Ectodermal cell (in vitro differentiated cells): Measurements from ENCODE around the gene CPNE1.

Experiments
- H3K27ac ChIP-seq: 2 replicates; pipeline ENCODE4 v1.7.0; 2013; ENCODE audit warnings: mild to moderate bottlenecking, low read depth, low read length; ENCODE audit not compliant: insufficient read depth, poor library complexity, severe bottlenecking
- H3K27me3 ChIP-seq: 2 replicates; pipeline ENCODE4 v1.7.0; 2013; ENCODE audit warnings: mild to moderate bottlenecking, low read length; ENCODE audit not compliant: insufficient read depth, control insufficient read depth, poor library complexity, severe bottlenecking
- H3K36me3 ChIP-seq: one replicate; pipeline ENCODE4 v1.7.0; 2013; ENCODE audit warnings: low read length; ENCODE audit not compliant: control insufficient read depth, insufficient read depth
- H3K4me1 ChIP-seq: one replicate; pipeline ENCODE4 v1.7.0; 2013; ENCODE audit warnings: low read length; ENCODE audit not compliant: control insufficient read depth, insufficient read depth
- H3K4me3 ChIP-seq: 2 replicates; pipeline ENCODE4 v1.7.0; 2013; ENCODE audit warnings: low read depth, low read length, control low read depth; ENCODE audit not compliant: insufficient read depth
- H3K9me3 ChIP-seq: 2 replicates; pipeline ENCODE4 v1.7.0; 2013; ENCODE audit warnings: mild to moderate bottlenecking, low read length, moderate library complexity; ENCODE audit not compliant: control insufficient read depth
- WGBS, 2 experiments: methylation state at CpG; one replicate each; pipeline ENCODE4 v1.1.7; 2013; ENCODE audit warnings: missing lambda C conversion rate in 2 of 2; 5-methylcytosine and 5-hydroxymethylcytosine counted together

Gene CPNE1

DNA sequence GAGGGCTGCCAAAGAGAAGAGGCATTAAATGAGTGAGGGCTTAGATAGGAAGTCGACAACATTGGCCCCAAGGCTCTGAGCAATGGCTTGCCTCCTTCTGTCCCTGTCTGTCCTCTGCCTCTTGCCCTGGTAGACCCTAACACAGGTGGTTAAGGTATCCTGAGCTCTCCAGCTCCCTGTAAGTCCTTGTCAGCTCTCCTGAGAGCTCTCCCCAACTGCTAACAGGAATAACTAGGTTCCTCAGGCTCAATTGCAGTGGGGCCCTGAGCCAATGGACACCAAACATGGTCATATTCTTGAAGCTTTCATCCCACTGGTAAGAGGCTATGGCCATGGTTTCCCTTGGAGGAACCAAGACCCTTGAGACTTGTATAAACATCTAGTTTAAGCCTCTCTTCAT lies 5.0 kb upstream of the CPNE1 start:
- H3K27ac ChIP-seq = no peak overlapping the region
- H3K36me3 ChIP-seq = peaks cover 11% of the 10 kb centered on the region
- 89 to 93% methylated on average over 1 of the region's 1 CpG for WGBS, 2 experiments
- H3K27me3 ChIP-seq = no peaks in the 10 kb centered on the region
- H3K9me3 ChIP-seq = no peaks in the 10 kb centered on the region
- H3K4me3 ChIP-seq = no peak overlapping the region
- H3K4me1 ChIP-seq = no peaks in the 10 kb centered on the region

DNA sequence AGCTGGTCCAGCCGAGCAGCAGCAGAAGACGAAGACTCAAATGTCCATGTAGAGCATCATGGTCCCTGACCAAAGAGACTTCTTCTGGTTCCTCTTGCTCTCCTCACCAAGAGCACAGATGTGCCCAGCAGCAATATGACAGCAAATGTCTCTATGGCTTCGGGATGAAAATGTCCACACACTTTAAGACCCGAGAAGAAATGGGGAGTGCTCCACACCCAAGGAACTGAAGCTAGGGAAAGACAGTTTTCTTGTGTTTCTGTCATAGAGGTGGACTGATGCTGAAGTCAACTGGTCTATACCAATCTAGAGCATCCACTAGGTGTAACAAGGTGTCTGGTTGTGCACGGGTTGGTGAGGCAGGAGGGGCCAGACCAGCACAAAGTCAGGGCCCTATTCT lies 4.5 kb upstream of the CPNE1 start:
- Histone ChIP-seq H3K27ac (no peak overlapping the region), H3K27me3 (no peaks in the 10 kb centered on the region), H3K4me3 (no peak overlapping the region), H3K4me1 (no peaks in the 10 kb centered on the region), H3K9me3 (no peaks in the 10 kb centered on the region), H3K36me3 (peaks cover 8% of the 10 kb centered on the region)
- 93 to 97% methylated on average over 5 of the region's 5 CpGs for WGBS, 2 experiments

DNA sequence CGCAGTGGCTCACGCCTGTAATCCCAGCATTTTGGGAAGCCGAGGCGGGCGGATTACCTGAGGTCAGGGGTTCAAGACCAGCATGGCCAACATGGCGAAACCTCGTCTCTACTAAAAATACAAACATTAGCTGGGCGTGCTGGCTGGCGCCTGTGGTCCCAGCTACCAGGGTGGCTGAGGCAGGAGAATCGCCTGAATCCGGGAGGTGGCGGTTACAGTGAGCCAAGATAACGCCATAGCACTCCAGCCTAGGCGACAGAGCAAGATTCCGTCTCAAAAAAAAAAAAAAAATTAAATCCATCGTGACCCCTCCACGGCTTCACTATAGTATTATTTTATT lies 1.2 kb upstream of the CPNE1 start:
- Histone ChIP-seq H3K27me3 (no peaks in the 10 kb centered on the region), H3K27ac (no peak overlapping the region), H3K36me3 (no peaks in the 10 kb centered on the region), H3K4me1 (no peaks in the 10 kb centered on the region), H3K9me3 (no peaks in the 10 kb centered on the region), H3K4me3 (no peak overlapping the region)
- 95% methylated on average over 15 of the region's 17 CpGs for WGBS, 2 experiments

DNA sequence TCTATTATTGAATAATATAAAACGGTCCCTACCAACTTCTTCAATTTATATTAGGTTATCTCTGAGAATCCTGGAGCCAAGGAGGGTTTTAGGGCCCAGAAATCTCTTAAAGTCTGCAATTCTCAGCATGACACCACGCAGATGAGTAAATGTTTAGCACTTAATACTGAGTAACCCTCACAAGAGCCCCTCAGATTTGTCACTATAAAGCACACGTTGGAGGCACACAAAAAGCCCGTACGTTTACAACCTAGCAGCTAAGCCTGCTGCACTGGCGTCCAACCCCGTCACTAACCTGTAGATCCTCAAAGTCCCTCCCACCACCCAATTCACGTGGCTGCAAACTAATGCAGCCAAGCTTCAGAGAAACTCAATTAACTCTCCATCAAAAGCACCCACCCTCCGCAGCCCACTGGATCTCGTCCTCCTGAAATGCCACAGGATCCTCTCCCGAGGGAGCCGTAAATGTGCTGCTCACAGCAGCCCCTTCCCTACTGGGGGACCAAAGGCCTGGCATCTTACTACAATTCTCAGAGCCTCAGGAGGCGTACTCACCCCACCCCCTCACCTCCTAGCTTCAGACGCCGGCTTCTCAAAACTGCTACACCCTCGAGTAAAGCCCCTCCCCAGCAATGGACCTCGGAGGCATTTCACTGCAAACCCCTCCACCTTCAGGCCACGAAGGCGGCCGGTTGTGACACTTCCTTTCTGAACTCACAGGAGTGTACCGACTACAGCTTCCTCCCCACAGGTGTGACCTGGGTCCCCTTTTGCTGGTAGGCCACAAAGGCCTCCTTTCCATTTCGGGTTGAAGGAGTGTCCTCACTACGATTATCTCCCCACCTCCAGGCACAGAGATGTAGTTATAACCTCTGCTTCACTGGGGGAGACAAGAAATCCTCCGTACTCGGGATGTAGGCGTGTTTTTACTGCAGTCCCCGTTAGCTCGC lies 909 bp downstream of the CPNE1 start:
- Histone ChIP-seq H3K4me3 (peak overlapping the region; percentile 98), H3K27ac (peak overlapping the region; percentile 96)
- 0 to 1% methylated on average over 27 to 28 of the region's 28 CpGs for whole genome bisulfite sequencing, 2 experiments

DNA sequence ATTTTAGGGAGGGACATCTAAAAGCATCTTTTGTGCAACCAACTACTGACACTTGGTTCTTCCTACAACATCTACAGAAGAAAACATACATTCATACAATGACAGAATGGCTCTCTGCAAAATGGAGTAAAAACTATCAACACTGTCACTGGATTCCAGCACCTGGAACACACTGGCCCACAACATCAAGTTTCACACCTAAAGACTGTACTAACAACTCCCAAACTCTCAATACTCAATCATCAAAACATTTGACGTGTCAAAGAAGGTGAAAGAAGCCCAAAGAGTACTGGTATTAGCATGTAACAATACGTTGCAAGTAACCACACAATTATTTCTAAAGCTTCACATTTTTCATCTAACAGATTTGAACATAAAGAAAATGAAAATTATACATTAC lies 2.1 kb downstream of the CPNE1 start:
- WGBS, 2 experiments = 38 to 55% methylated on average over 2 of the region's 2 CpGs
- Histone ChIP-seq H3K27ac (no peak overlapping the region), H3K4me3 (peak overlapping the region; percentile 98)

More for the DNA sequence above, 909 bp downstream of the CPNE1 start:
- Histone ChIP-seq H3K36me3 (no peaks in the 10 kb centered on the region), H3K9me3 (no peaks in the 10 kb centered on the region), H3K27me3 (no peaks in the 10 kb centered on the region), H3K4me1 (no peaks in the 10 kb centered on the region)

DNA sequence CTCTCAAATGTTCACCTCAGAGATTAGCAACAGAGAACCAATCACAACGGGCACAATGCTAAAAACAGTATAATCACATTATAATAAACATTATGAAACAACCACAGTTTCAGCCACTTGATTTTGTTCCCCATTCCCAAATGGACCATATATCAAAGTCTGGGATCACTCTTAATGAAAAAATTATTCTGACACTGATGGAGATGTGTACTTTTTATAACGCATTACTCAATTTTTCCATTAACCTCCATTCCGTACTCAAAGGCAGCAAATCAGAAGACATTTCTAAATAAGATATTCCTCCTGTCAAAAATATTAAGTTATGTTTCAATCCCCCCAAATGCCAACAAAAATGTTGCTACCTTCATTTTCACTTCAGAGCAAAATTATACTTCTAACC lies 2.8 kb downstream of the CPNE1 start:
- WGBS, 2 experiments = 78 to 82% methylated on average over 3 of the region's 3 CpGs
- Histone ChIP-seq H3K27ac (no peak overlapping the region), H3K4me3 (peak overlapping the region; percentile 98), H3K27me3 (no peaks in the 10 kb centered on the region), H3K9me3 (no peaks in the 10 kb centered on the region), H3K4me1 (no peaks in the 10 kb centered on the region), H3K36me3 (no peaks in the 10 kb centered on the region)

More for the DNA sequence above, 2.1 kb downstream of the CPNE1 start:
- H3K4me1 ChIP-seq = no peaks in the 10 kb centered on the region
- no peaks in the 10 kb centered on the region for H3K36me3 ChIP-seq
- no peaks in the 10 kb centered on the region for H3K27me3 ChIP-seq
- no peaks in the 10 kb centered on the region for H3K9me3 ChIP-seq

DNA sequence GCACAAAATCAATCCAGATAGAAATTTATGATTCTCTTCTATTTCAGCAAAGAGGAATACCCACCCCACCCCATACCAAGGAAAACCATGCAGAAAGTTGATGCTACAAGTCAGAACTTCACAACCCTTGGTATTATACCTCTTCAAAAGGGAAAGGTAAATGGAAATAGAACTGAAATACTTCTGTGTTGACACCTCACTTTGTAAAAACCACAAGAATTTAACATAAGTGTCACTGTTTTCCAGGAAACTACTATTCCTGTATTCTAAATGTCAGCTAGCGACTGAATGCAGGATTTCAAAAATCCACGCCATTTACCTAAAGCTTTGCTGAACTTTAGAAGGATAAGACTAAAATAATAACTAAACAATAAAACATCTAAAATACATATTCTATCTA lies 3.6 kb downstream of the CPNE1 start:
- Histone ChIP-seq H3K27me3 (no peaks in the 10 kb centered on the region), H3K4me3 (no peak overlapping the region), H3K36me3 (no peaks in the 10 kb centered on the region), H3K27ac (no peak overlapping the region), H3K9me3 (no peaks in the 10 kb centered on the region), H3K4me1 (no peaks in the 10 kb centered on the region)
- 93% methylated on average over 2 of the region's 2 CpGs; no CpG with 5 or more reads in 1 of the 2 experiments for WGBS, 2 experiments

DNA sequence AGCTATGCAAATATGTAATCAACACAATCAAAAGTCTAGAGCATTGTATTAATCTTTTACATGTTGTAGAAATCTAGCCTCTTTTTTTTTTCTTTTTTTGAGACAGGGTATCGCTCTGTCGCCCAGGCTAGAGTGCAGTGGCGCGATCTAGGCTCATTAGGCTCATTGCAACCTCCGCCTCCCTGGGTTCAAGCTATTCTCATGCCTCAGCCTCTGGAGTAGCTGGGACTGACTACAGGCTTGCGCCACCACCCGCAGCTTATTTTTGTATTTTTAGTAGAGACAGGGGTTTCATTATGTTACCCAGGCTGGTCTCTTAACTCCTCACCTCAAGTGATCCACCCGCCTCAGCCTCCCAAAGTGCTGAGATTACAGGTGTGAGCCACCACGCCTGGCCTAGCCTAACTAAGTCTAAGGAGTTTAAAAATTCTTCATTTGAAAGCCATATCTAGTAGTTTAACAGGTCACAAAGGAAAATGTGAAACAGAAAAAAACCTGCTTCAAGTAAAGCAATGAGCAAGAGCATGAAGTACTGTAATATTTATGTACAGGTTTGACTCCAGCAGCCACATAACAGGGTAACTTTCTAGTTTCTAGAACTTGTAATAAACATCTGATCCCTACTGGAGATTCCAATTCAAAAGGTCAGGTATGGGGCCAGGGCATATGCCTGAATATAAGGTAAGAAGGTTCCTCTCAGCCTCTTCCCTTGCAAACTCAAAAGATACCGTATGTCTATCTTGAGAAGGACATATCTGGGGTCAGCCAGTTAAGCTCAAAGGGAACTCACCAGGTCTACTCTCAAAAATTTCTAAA lies 4.4 kb downstream of the CPNE1 start:
- Histone ChIP-seq H3K36me3 (no peaks in the 10 kb centered on the region), H3K4me1 (no peaks in the 10 kb centered on the region), H3K27ac (no peak overlapping the region), H3K9me3 (no peaks in the 10 kb centered on the region), H3K27me3 (no peaks in the 10 kb centered on the region), H3K4me3 (no peak overlapping the region)
- 93 to 95% methylated on average over 10 of the region's 10 CpGs for WGBS, 2 experiments

DNA sequence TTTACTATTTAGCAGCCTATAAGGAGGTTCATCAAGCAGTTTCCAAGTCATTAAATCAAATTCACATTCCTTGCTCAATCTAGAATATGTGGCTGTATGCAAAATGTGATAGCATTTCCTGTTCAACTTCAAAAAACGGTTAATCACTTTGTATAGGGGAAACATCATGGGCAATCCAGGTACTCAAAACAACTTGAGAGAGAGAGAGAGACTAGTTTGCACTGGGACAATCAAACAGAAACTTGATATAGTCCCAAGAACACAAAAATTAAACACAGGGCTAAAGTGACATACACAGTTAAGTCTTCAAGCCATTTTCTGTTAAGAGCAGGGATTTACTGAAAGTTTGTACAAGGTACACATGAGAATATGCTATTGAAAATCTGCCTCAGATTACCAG lies 7.4 kb downstream of the CPNE1 start:
- Histone ChIP-seq H3K27ac (no peak overlapping the region), H3K36me3 (peaks cover 16% of the 10 kb centered on the region), H3K27me3 (no peaks in the 10 kb centered on the region), H3K4me3 (no peak overlapping the region), H3K4me1 (no peaks in the 10 kb centered on the region), H3K9me3 (no peaks in the 10 kb centered on the region)
- 93 to 100% methylated on average over 1 of the region's 1 CpG for WGBS, 2 experiments

DNA sequence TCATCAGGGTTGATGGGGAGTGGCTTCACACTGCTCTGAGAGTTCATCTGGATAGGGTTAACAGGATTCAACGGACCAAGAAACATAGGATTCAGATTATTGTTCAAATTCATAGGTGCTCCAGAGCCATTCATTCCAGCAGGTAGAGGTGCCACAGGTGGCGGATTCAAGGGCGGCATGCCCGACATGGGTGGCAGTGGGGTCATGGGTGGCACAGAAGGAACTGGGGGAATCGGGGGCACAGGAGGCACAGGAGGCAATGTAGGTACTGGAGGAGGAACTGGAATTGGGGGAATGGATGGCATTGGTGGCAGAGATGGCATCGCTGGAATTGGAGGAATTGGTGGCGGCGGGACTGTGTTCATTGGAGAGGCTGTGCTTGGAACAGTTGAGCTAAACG lies 10.3 kb downstream of the CPNE1 start:
- H3K4me1 ChIP-seq = no peaks in the 10 kb centered on the region
- no peak overlapping the region for H3K4me3 ChIP-seq
- no peaks in the 10 kb centered on the region for H3K27me3 ChIP-seq
- H3K27ac ChIP-seq = no peak overlapping the region
- WGBS, 2 experiments = 96 to 97% methylated on average over 9 of the region's 9 CpGs
- H3K9me3 ChIP-seq = no peaks in the 10 kb centered on the region
- peaks cover 16% of the 10 kb centered on the region for H3K36me3 ChIP-seq
